Occipital lobe (tissue), 2 donors: Measurements from ENCODE around the gene GPR15. TPM values are rescaled to one million over a fixed set of nuclear protein-coding genes. Genes with fewer than 3 reads are reported as not detected.

Experiments
- small RNA-seq: library from RNA; depleted of rRNA; stranded (forward); fragments of <200 nt; gene quantifications from one replicate; pipeline ENCODE3, GENCODE V24; 2014
- total RNA-seq: library from RNA; depleted of rRNA; stranded (reverse); fragments of >200 nt; gene quantifications from one replicate; pipeline ENCODE4 v1.2.3, GENCODE V29; 2014

The GPR15 gene
- total RNA-seq, 1 donor from 2014 or later, result not detected

Small RNAs within 50 kb of the gene (small RNA-seq; reads per million reads assigned to genes)
- gene RPL38P4, result not detected

Other genes with a start within 250 kb of the GPR15 start
- not detected for gene OR5H2, start 249.5 kb upstream of the GPR15 start, total RNA-seq
- gene OR5K4, start 178.1 kb upstream of the GPR15 start, total RNA-seq, result not detected
- gene OR5K3, start 141.3 kb upstream of the GPR15 start, total RNA-seq, result not detected
- gene OR5K1, start 68.8 kb upstream of the GPR15 start, total RNA-seq, result not detected
- gene OR5K2, start 34.3 kb upstream of the GPR15 start, total RNA-seq, result not detected
- 141 TPM for gene CLDND1, start 9.1 kb upstream of the GPR15 start, total RNA-seq
- gene CPOX, start 61.6 kb downstream of the GPR15 start, total RNA-seq, result 20.3 TPM
- gene ST3GAL6, start 231.4 kb downstream of the GPR15 start, total RNA-seq, result 35.6 TPM